Esophagus muscularis mucosa (tissue), 3 donors: ENCODE results near the gene SPTBN2.

Experiments
- POLR2A ChIP-seq: fragments of 450-650 bp; IDR thresholded peaks from one replicate; pipeline ENCODE4 v1.6.1; 2017; ENCODE audit warnings: antibody characterized with exemption, moderate library complexity, mild to moderate bottlenecking, low read depth
- TF ChIP-seq, protein P1 (sequence below), 3 experiments: fragments of 200-600 bp in 2 of 3; fragments of 450-650 bp in 1 of 3; sonication (generic) in 2 of 3; IDR thresholded peaks; one replicate each; pipeline ENCODE4 v1.5.1; 2017 to 2019; ENCODE audit warnings: antibody characterized with exemption in 3 of 3, mild to moderate bottlenecking in 2 of 3, moderate library complexity in 1 of 3

DNA sequence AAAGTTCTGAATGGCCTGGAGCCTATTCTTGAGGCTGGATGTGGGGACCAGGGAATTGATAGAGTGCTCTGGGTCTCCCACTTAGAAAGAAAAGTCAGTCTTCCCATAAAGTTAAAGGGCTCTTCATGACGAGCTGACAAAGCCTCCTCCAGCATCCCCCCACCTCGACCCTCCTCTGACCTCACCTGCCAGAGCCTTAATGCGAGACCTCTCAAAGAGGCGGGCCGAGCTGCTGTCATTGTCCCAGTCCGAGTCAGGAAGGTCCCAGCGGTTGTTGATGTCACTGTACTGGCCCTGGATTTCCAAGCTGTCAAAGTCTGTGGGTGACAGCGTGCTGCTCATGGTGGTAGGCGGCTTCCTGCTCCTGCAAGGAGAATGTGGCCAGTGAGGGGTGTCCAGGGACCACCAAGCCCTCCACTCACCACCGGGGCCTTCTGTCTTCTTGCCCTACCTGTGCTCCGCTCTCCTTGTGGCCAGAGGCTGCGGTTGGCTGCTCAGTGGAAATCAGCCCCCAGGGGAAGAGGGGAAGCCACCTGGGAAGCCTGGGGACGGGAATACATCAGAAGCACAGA, 8.0 kb downstream of the SPTBN2 start:
- TF ChIP-seq, protein P1, sequence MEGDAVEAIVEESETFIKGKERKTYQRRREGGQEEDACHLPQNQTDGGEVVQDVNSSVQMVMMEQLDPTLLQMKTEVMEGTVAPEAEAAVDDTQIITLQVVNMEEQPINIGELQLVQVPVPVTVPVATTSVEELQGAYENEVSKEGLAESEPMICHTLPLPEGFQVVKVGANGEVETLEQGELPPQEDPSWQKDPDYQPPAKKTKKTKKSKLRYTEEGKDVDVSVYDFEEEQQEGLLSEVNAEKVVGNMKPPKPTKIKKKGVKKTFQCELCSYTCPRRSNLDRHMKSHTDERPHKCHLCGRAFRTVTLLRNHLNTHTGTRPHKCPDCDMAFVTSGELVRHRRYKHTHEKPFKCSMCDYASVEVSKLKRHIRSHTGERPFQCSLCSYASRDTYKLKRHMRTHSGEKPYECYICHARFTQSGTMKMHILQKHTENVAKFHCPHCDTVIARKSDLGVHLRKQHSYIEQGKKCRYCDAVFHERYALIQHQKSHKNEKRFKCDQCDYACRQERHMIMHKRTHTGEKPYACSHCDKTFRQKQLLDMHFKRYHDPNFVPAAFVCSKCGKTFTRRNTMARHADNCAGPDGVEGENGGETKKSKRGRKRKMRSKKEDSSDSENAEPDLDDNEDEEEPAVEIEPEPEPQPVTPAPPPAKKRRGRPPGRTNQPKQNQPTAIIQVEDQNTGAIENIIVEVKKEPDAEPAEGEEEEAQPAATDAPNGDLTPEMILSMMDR (IDR thresholded peaks at IDR 0.05), result no peak
- TF ChIP-seq POLR2A, result no peak
